NCI-H2171 (cell line): ENCODE measurements around the gene TMEM234.

ENCODE experiments used
- DNase-seq: peaks from one replicate; lab custom pipeline; 2025; lab: John Stamatoyannopoulos, UW

Gene TMEM234

DNA sequence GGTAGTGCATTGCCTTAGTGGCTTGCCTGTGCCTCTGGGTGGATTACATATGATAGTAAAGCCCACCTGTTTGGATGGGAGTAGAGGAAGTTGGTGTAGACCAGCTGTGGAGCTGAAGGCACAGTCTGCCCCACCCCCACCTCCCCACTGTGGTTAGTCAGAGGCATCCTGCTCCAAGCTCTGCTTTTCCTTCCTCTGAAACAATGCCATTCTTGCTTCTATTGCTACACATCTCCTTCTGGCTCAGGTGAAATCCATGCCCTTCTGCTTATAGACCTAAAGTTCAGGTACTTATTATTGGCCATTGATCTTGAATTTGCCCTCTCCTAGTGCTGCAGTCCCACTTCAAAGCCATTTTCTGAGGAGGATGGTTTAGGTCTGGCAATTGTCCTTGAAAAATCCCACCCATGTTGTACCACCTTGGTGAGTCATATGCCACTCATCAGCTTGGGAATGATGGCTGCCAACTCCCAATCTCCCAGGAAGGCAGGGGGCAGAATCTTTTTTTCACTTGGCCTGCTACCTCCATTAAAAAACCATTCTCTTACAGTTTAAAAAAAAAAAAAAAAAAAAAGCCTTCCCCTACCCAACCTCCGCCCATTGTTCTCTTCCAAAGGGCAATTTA lies 49.4 kb downstream of the TMEM234 start:
- no peak for DNase-seq

DNA sequence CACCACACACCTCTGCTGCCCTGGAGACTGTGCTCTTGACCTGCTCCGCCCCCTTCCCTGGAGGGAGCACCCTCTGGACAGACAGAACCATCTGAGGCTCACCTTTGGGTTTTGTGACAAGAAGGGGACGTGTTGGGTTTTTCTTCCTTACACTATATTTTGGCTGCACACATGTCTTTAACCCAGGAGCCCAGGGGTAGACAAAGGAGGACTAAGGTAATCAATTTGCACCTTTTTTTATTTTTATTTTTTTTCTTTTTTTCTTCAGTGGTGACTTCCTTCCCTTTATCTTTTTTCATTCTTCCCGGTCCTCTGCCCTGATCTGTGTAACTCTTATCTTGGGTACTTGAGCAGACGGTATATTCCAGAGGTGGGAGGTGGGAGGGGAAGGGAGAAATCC lies 51.2 kb downstream of the TMEM234 start:
- DNase-seq, result no peak
